ENCODE data around the gene SNAPC4.

The SNAPC4 gene

GRCh38 chr9:136359774-136360718 is 39.9 kb downstream of the SNAPC4 start:
- Histone ChIP-seq H3K4me3 (ENCODE audit: low read depth in 1 of 5, low read length in 5 of 5) (no peak overlapping the region), H3K9ac (ENCODE audit: low read length in 5 of 5) (no peak overlapping the region), H3K4me1 (ENCODE audit: control insufficient read depth in 5 of 5, insufficient read depth in 5 of 5, low read length in 5 of 5) (peaks cover 0 to 36% (median 27%) of the 10 kb centered on the region in 5 donors), H3K36me3 (ENCODE audit: control insufficient read depth in 5 of 5, insufficient read depth in 5 of 5, low read length in 5 of 5) (peaks cover 0 to 35% (median 15%) of the 10 kb centered on the region in 5 donors), H3K9me3 (ENCODE audit: control insufficient read depth in 5 of 5, low read length in 5 of 5) (peaks cover 0 to 3% (median 0%) of the 10 kb centered on the region in 5 donors), H3K27ac (ENCODE audit: low read depth, low read length) (no peak overlapping the region), H3K27me3 (ENCODE audit: control insufficient read depth in 5 of 5, insufficient read depth in 4 of 5, low read length in 5 of 5) (peaks cover 0 to 3% (median 0%) of the 10 kb centered on the region in 5 donors)

GRCh38 chr9:136358888-136359287 is 41.1 kb downstream of the SNAPC4 start:
- no peak overlapping the region for H3K9ac ChIP-seq (ENCODE audit: low read length in 5 of 5)
- peaks cover 0 to 2% (median 0%) of the 10 kb centered on the region in 5 donors for H3K9me3 ChIP-seq (ENCODE audit: control insufficient read depth in 5 of 5, low read length in 5 of 5)
- H3K36me3 ChIP-seq (ENCODE audit: control insufficient read depth in 5 of 5, insufficient read depth in 5 of 5, low read length in 5 of 5): peaks cover 0 to 35% (median 15%) of the 10 kb centered on the region in 5 donors
- no peak overlapping the region for H3K27ac ChIP-seq (ENCODE audit: low read depth, low read length)
- no peaks in the 10 kb centered on the region for H3K27me3 ChIP-seq (ENCODE audit: control insufficient read depth in 5 of 5, insufficient read depth in 4 of 5, low read length in 5 of 5)
- peaks cover 0 to 28% (median 24%) of the 10 kb centered on the region in 5 donors for H3K4me1 ChIP-seq (ENCODE audit: control insufficient read depth in 5 of 5, insufficient read depth in 5 of 5, low read length in 5 of 5)
- no peak overlapping the region for H3K4me3 ChIP-seq (ENCODE audit: low read depth in 1 of 5, low read length in 5 of 5)

GRCh38 chr9:136358016-136358415 is 42.0 kb downstream of the SNAPC4 start:
- Histone ChIP-seq H3K4me3 (ENCODE audit: low read depth in 1 of 5, low read length in 5 of 5) (no peak overlapping the region), H3K27ac (ENCODE audit: low read depth, low read length) (no peak overlapping the region), H3K9ac (ENCODE audit: low read length in 5 of 5) (no peak overlapping the region), H3K36me3 (ENCODE audit: control insufficient read depth in 5 of 5, insufficient read depth in 5 of 5, low read length in 5 of 5) (peaks cover 0 to 35% (median 15%) of the 10 kb centered on the region in 5 donors), H3K27me3 (ENCODE audit: control insufficient read depth in 5 of 5, insufficient read depth in 4 of 5, low read length in 5 of 5) (no peaks in the 10 kb centered on the region), H3K9me3 (ENCODE audit: control insufficient read depth in 5 of 5, low read length in 5 of 5) (no peaks in the 10 kb centered on the region), H3K4me1 (ENCODE audit: control insufficient read depth in 5 of 5, insufficient read depth in 5 of 5, low read length in 5 of 5) (peaks cover 0 to 26% (median 22%) of the 10 kb centered on the region in 5 donors)

- no peak overlapping the region for H3K4me3 ChIP-seq (ENCODE audit: low read depth in 1 of 5, low read length in 5 of 5)
- no peaks in the 10 kb centered on the region for H3K27me3 ChIP-seq (ENCODE audit: control insufficient read depth in 5 of 5, insufficient read depth in 4 of 5, low read length in 5 of 5)
- H3K9ac ChIP-seq (ENCODE audit: low read length in 5 of 5): no peak overlapping the region
- no peak overlapping the region for H3K27ac ChIP-seq (ENCODE audit: low read depth, low read length)
- H3K4me1 ChIP-seq (ENCODE audit: control insufficient read depth in 5 of 5, insufficient read depth in 5 of 5, low read length in 5 of 5): peaks cover 0 to 19% (median 15%) of the 10 kb centered on the region in 5 donors
- H3K36me3 ChIP-seq (ENCODE audit: control insufficient read depth in 5 of 5, insufficient read depth in 5 of 5, low read length in 5 of 5): peaks cover 0 to 35% (median 15%) of the 10 kb centered on the region in 5 donors
- H3K9me3 ChIP-seq (ENCODE audit: control insufficient read depth in 5 of 5, low read length in 5 of 5): no peaks in the 10 kb centered on the region
Measured at GRCh38 chr9:136357202-136357725, 42.7 kb downstream of the SNAPC4 start.

- Histone ChIP-seq H3K4me3 (ENCODE audit: low read depth in 1 of 5, low read length in 5 of 5) (no peak overlapping the region), H3K4me1 (ENCODE audit: control insufficient read depth in 5 of 5, insufficient read depth in 5 of 5, low read length in 5 of 5) (peaks cover 0 to 12% (median 9%) of the 10 kb centered on the region in 5 donors), H3K27ac (ENCODE audit: low read depth, low read length) (no peak overlapping the region), H3K36me3 (ENCODE audit: control insufficient read depth in 5 of 5, insufficient read depth in 5 of 5, low read length in 5 of 5) (peaks cover 0 to 26% (median 15%) of the 10 kb centered on the region in 5 donors), H3K9me3 (ENCODE audit: control insufficient read depth in 5 of 5, low read length in 5 of 5) (no peaks in the 10 kb centered on the region), H3K9ac (ENCODE audit: low read length in 5 of 5) (no peak overlapping the region), H3K27me3 (ENCODE audit: control insufficient read depth in 5 of 5, insufficient read depth in 4 of 5, low read length in 5 of 5) (no peaks in the 10 kb centered on the region)
Measured at GRCh38 chr9:136355616-136356557, 44.1 kb downstream of the SNAPC4 start.

- H3K4me3 ChIP-seq (ENCODE audit: low read depth in 1 of 5, low read length in 5 of 5): no peak overlapping the region
- H3K9ac ChIP-seq (ENCODE audit: low read length in 5 of 5): no peak overlapping the region
- no peaks in the 10 kb centered on the region for H3K9me3 ChIP-seq (ENCODE audit: control insufficient read depth in 5 of 5, low read length in 5 of 5)
- peaks cover 0 to 30% (median 14%) of the 10 kb centered on the region in 5 donors for H3K36me3 ChIP-seq (ENCODE audit: control insufficient read depth in 5 of 5, insufficient read depth in 5 of 5, low read length in 5 of 5)
- peaks cover 0 to 12% (median 4%) of the 10 kb centered on the region in 5 donors for H3K4me1 ChIP-seq (ENCODE audit: control insufficient read depth in 5 of 5, insufficient read depth in 5 of 5, low read length in 5 of 5)
- no peak overlapping the region for H3K27ac ChIP-seq (ENCODE audit: low read depth, low read length)
- no peaks in the 10 kb centered on the region for H3K27me3 ChIP-seq (ENCODE audit: control insufficient read depth in 5 of 5, insufficient read depth in 4 of 5, low read length in 5 of 5)
Measured at GRCh38 chr9:136354592-136355085, 45.3 kb downstream of the SNAPC4 start.

GRCh38 chr9:136353757-136354488 is 46.0 kb downstream of the SNAPC4 start:
- H3K9ac ChIP-seq (ENCODE audit: low read length in 5 of 5): no peak overlapping the region
- peaks cover 0 to 12% (median 4%) of the 10 kb centered on the region in 5 donors for H3K4me1 ChIP-seq (ENCODE audit: control insufficient read depth in 5 of 5, insufficient read depth in 5 of 5, low read length in 5 of 5)
- no peak overlapping the region for H3K27ac ChIP-seq (ENCODE audit: low read depth, low read length)
- no peak overlapping the region for H3K4me3 ChIP-seq (ENCODE audit: low read depth in 1 of 5, low read length in 5 of 5)
- H3K27me3 ChIP-seq (ENCODE audit: control insufficient read depth in 5 of 5, insufficient read depth in 4 of 5, low read length in 5 of 5): no peaks in the 10 kb centered on the region
- H3K9me3 ChIP-seq (ENCODE audit: control insufficient read depth in 5 of 5, low read length in 5 of 5): no peaks in the 10 kb centered on the region
- H3K36me3 ChIP-seq (ENCODE audit: control insufficient read depth in 5 of 5, insufficient read depth in 5 of 5, low read length in 5 of 5): peaks cover 0 to 27% (median 16%) of the 10 kb centered on the region in 5 donors

- Histone ChIP-seq H3K27me3 (ENCODE audit: control insufficient read depth in 5 of 5, insufficient read depth in 4 of 5, low read length in 5 of 5) (no peaks in the 10 kb centered on the region), H3K4me3 (ENCODE audit: low read depth in 1 of 5, low read length in 5 of 5) (no peak overlapping the region), H3K27ac (ENCODE audit: low read depth, low read length) (no peak overlapping the region), H3K9ac (ENCODE audit: low read length in 5 of 5) (no peak overlapping the region), H3K4me1 (ENCODE audit: control insufficient read depth in 5 of 5, insufficient read depth in 5 of 5, low read length in 5 of 5) (peaks cover 0 to 12% (median 4%) of the 10 kb centered on the region in 5 donors), H3K9me3 (ENCODE audit: control insufficient read depth in 5 of 5, low read length in 5 of 5) (no peaks in the 10 kb centered on the region), H3K36me3 (ENCODE audit: control insufficient read depth in 5 of 5, insufficient read depth in 5 of 5, low read length in 5 of 5) (peaks cover 0 to 28% (median 18%) of the 10 kb centered on the region in 5 donors)
Measured at GRCh38 chr9:136353088-136353487, 46.9 kb downstream of the SNAPC4 start.

- Histone ChIP-seq H3K36me3 (ENCODE audit: control insufficient read depth in 5 of 5, insufficient read depth in 5 of 5, low read length in 5 of 5) (peaks cover 0 to 25% (median 14%) of the 10 kb centered on the region in 5 donors), H3K9ac (ENCODE audit: low read length in 5 of 5) (no peak overlapping the region), H3K27ac (ENCODE audit: low read depth, low read length) (no peak overlapping the region), H3K4me3 (ENCODE audit: low read depth in 1 of 5, low read length in 5 of 5) (no peak overlapping the region), H3K27me3 (ENCODE audit: control insufficient read depth in 5 of 5, insufficient read depth in 4 of 5, low read length in 5 of 5) (no peaks in the 10 kb centered on the region), H3K9me3 (ENCODE audit: control insufficient read depth in 5 of 5, low read length in 5 of 5) (no peaks in the 10 kb centered on the region), H3K4me1 (ENCODE audit: control insufficient read depth in 5 of 5, insufficient read depth in 5 of 5, low read length in 5 of 5) (peaks cover 0 to 12% (median 4%) of the 10 kb centered on the region in 5 donors)
Measured at GRCh38 chr9:136352682-136353081, 47.3 kb downstream of the SNAPC4 start.
